AG08396 (cell line): ENCODE data around the gene SPEM3.

Experiments used
- DNase-seq: peaks from one replicate; pipeline ENCODE4 v3.0.0; 2012; ENCODE audit warnings: low spot score, mixed read lengths

The SPEM3 gene

GRCh38 chr17:7421186-7421585 is 7.5 kb upstream of the SPEM3 start:
- DNase-seq: no peak

GRCh38 chr17:7423679-7424078 is 5.0 kb upstream of the SPEM3 start:
- no peak for DNase-seq

GRCh38 chr17:7425316-7425715 is 3.3 kb upstream of the SPEM3 start, which contains the start of gene SPEM2:
TSS of gene SPEM2 (plus strand) at chr17:7425616. CDS start at chr17:7425689, 73 bp downstream.
- DNase-seq: no peak

GRCh38 chr17:7425756-7426155 is 2.9 kb upstream of the SPEM3 start:
- DNase-seq: no peak

- DNase-seq: no peak
Measured at GRCh38 chr17:7426203-7426863, 2.3 kb upstream of the SPEM3 start.

GRCh38 chr17:7426896-7427489 is 1.7 kb upstream of the SPEM3 start:
- DNase-seq: no peak

- DNase-seq: no peak
Measured at GRCh38 chr17:7427549-7427948, 1.1 kb upstream of the SPEM3 start.

- no peak for DNase-seq
Measured at GRCh38 chr17:7429722-7430121, 1.1 kb downstream of the SPEM3 start.

- DNase-seq: no peak
Measured at GRCh38 chr17:7431231-7431630, 2.6 kb downstream of the SPEM3 start.

GRCh38 chr17:7432296-7432695 is 3.6 kb downstream of the SPEM3 start:
- DNase-seq: no peak

- DNase-seq: no peak
Measured at GRCh38 chr17:7435676-7436555, 7.3 kb downstream of the SPEM3 start.

- peak; percentile 89 for DNase-seq
Measured at GRCh38 chr17:7436556-7437368, 8.1 kb downstream of the SPEM3 start.

GRCh38 chr17:7437369-7437863 is 8.8 kb downstream of the SPEM3 start:
- no peak for DNase-seq

GRCh38 chr17:7437950-7438614 is 9.4 kb downstream of the SPEM3 start:
- DNase-seq: no peak

- DNase-seq: no peak
Measured at GRCh38 chr17:7438656-7439460, 10.2 kb downstream of the SPEM3 start.

- no peak for DNase-seq
Measured at GRCh38 chr17:7439462-7440112, 10.9 kb downstream of the SPEM3 start, which contains the start of gene FGF11. TSS of gene FGF11 (plus strand) at chr17:7439512. CDS start at chr17:7439621, 109 bp downstream.

GRCh38 chr17:7440113-7440833 is 11.6 kb downstream of the SPEM3 start:
- no peak for DNase-seq

- no peak for DNase-seq
Measured at GRCh38 chr17:7440834-7441195, 12.2 kb downstream of the SPEM3 start.

GRCh38 chr17:7441266-7441665 is 12.6 kb downstream of the SPEM3 start:
- DNase-seq: no peak
